ENCODE data around the gene ATP2B2. TPM values are rescaled to one million over a fixed set of nuclear protein-coding genes. Genes with fewer than 3 reads are reported as not detected.

ATP2B2 gene
- total and polyA plus RNA-seq, 2 donors (not counting 1 experiment from before 2014, with no cell fraction given), result not detected

DNA sequence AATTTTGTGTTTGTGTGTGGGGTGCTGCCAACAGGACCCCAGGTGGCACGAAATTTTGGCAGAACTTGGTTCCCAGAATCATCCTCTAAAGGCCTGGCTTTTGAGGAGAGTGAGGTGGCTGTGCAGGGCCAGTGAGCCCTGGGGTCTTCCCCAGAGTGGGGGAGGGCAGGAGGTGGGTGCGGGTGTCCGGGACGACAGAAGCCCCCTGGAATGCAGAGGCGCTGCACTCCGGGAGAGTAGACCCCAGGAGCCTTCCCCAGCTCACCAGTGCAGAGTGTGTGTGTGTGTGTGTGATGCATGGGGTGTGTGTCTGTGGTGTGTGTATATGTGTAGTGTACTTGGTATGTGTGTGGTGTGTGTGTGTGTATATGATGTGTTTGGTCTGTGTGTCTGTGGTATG is 140.1 kb downstream of the ATP2B2 start:
- Histone ChIP-seq H3K36me3 (replicated peaks in 1 of 2; ENCODE audit: control extremely low read depth in 1 of 2, control insufficient read depth in 1 of 2, extremely low read depth in 1 of 2, insufficient read depth in 2 of 2, low read length in 1 of 2) (no peaks in the 10 kb centered on the region), H4K20me1 (ENCODE audit: control insufficient read depth, insufficient read depth, low read length, poor library complexity, severe bottlenecking) (no peaks in the 10 kb centered on the region), H3K9me3 (ENCODE audit: control extremely low read depth in 1 of 3, control insufficient read depth in 2 of 3, insufficient read depth in 1 of 3, low read length in 2 of 3) (peaks cover 0 to 5% (median 0%) of the 10 kb centered on the region in 3 donors), H2AFZ (ENCODE audit: insufficient read depth, low read depth, low read length, poor library complexity, severe bottlenecking) (no peak overlapping the region), H3K79me2 (ENCODE audit: control insufficient read depth, insufficient read depth, low read length) (no peaks in the 10 kb centered on the region), H3K27ac (ENCODE audit: low read length in 2 of 2) (no peak overlapping the region), H3K4me3 (ENCODE audit: control extremely low read depth in 1 of 5, extremely low read depth in 1 of 5, insufficient read depth in 1 of 5, low read depth in 2 of 5, low read length in 4 of 5) (no peak overlapping the region), H3K27me3 (replicated peaks in 1 of 4; ENCODE audit: control extremely low read depth in 1 of 4, control insufficient read depth in 3 of 4, insufficient read depth in 4 of 4, low read length in 3 of 4) (peaks cover 0 to 5% (median 0%) of the 10 kb centered on the region in 4 experiments), H3K9ac (ENCODE audit: low read length) (no peak overlapping the region), H3K4me2 (replicated peaks; ENCODE audit: low read depth, low read length, poor library complexity, severe bottlenecking) (no peak overlapping the region), H3K4me1 (ENCODE audit: control insufficient read depth in 2 of 2, insufficient read depth in 2 of 2, low read length in 2 of 2) (peaks cover 0 to 3% of the 10 kb centered on the region in 2 donors)
- no peak overlapping the region for H3K27ac Mint-ChIP-seq
- ATAC-seq (ENCODE audit: low read depth) (no peak), DNase-seq (no peak)
- no peak for TF ChIP-seq CTCF (IDR thresholded peaks at IDR 0.05)
- no peak for TF ChIP-seq EZH2 (IDR thresholded peaks at IDR 0.05; ENCODE audit: borderline replicate concordance, insufficient read depth, low read depth, low read length, poor library complexity, severe bottlenecking)
- 90% methylated on average over 6 of the region's 6 CpGs for WGBS (ENCODE audit: insufficient coverage)
- CTCF ChIA-PET, result no interaction called here
- peaks cover 5% of the 10 kb centered on the region for H3K27me3 Mint-ChIP-seq
- peaks cover 8% of the 10 kb centered on the region for H3K4me1 Mint-ChIP-seq
- intact Hi-C loops (cut with micrococcal nuclease), result no loop called here
- POLR2A ChIA-PET, result no interaction called here
- H3K9me3 Mint-ChIP-seq (ENCODE audit: insufficient read depth), result no peaks in the 10 kb centered on the region
- H3K4me3 Mint-ChIP-seq, result no peak overlapping the region

DNA sequence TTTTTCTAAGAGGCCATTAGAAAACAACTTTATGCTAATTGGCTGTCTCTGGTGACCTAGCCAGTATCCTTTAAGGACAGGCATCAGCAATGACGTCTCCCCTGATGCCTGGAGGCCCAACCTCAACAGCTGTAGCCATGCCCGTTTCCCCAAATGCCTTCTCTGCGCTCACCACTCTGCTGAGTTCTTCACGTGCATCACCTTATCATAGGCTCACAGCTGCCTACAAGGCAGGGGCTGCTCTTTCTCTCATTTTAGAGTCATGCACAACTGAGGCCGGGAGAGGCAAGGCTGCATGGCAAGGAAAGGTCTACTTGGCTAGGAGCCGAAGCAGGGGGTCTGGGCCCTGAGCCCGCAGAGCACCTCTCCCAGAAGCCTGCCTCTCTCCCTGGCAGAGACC is 140.6 kb downstream of the ATP2B2 start:
- no peaks in the 10 kb centered on the region for H3K9me3 Mint-ChIP-seq (ENCODE audit: insufficient read depth)
- no peaks in the 10 kb centered on the region for H4K20me1 ChIP-seq (ENCODE audit: control insufficient read depth, insufficient read depth, low read length, poor library complexity, severe bottlenecking)
- intact Hi-C loops (cut with micrococcal nuclease), result no loop called here

More for the DNA sequence above, 140.6 kb downstream of the ATP2B2 start:
- H3K27ac ChIP-seq (ENCODE audit: low read length in 2 of 2), result no peak overlapping the region
- peaks cover 0 to 5% (median 0%) of the 10 kb centered on the region in 4 experiments for H3K27me3 ChIP-seq (replicated peaks in 1 of 4; ENCODE audit: control extremely low read depth in 1 of 4, control insufficient read depth in 3 of 4, insufficient read depth in 4 of 4, low read length in 3 of 4)
- no peaks in the 10 kb centered on the region for H3K79me2 ChIP-seq (ENCODE audit: control insufficient read depth, insufficient read depth, low read length)
- Mint-ChIP-seq H3K27ac (no peak overlapping the region), H3K4me3 (no peak overlapping the region), H3K27me3 (peaks cover 5% of the 10 kb centered on the region), H3K4me1 (peaks cover 6% of the 10 kb centered on the region)
- CTCF ChIA-PET, result no interaction called here
- peaks cover 0 to 5% (median 0%) of the 10 kb centered on the region in 3 donors for H3K9me3 ChIP-seq (ENCODE audit: control extremely low read depth in 1 of 3, control insufficient read depth in 2 of 3, insufficient read depth in 1 of 3, low read length in 2 of 3)
- TF ChIP-seq EZH2 (IDR thresholded peaks at IDR 0.05; ENCODE audit: borderline replicate concordance, insufficient read depth, low read depth, low read length, poor library complexity, severe bottlenecking), result no peak
- TF ChIP-seq CTCF (IDR thresholded peaks at IDR 0.05), result no peak
- POLR2A ChIA-PET, result no interaction called here
- H3K4me2 ChIP-seq (replicated peaks; ENCODE audit: low read depth, low read length, poor library complexity, severe bottlenecking), result no peak overlapping the region
- H3K36me3 ChIP-seq (replicated peaks in 1 of 2; ENCODE audit: control extremely low read depth in 1 of 2, control insufficient read depth in 1 of 2, extremely low read depth in 1 of 2, insufficient read depth in 2 of 2, low read length in 1 of 2), result no peaks in the 10 kb centered on the region
- no peak overlapping the region for H3K9ac ChIP-seq (ENCODE audit: low read length)
- DNase-seq (no peak), ATAC-seq (ENCODE audit: low read depth) (no peak)
- no peaks in the 10 kb centered on the region for H3K4me1 ChIP-seq (ENCODE audit: control insufficient read depth in 2 of 2, insufficient read depth in 2 of 2, low read length in 2 of 2)
- no peak overlapping the region for H3K4me3 ChIP-seq (ENCODE audit: control extremely low read depth in 1 of 5, extremely low read depth in 1 of 5, insufficient read depth in 1 of 5, low read depth in 2 of 5, low read length in 4 of 5)
- WGBS (ENCODE audit: insufficient coverage), result 96% methylated on average over 7 of the region's 7 CpGs
- H2AFZ ChIP-seq (ENCODE audit: insufficient read depth, low read depth, low read length, poor library complexity, severe bottlenecking), result no peak overlapping the region

Measured in B cell (primary cell).